NCI-H446 treated with DMSO at 0.1 percent for 48 hours (cell line): Measurements from ENCODE around the gene UXT.

ENCODE experiments used
- DNase-seq: peaks from one replicate; lab custom pipeline; 2025; lab: John Stamatoyannopoulos, UW

UXT gene

DNA sequence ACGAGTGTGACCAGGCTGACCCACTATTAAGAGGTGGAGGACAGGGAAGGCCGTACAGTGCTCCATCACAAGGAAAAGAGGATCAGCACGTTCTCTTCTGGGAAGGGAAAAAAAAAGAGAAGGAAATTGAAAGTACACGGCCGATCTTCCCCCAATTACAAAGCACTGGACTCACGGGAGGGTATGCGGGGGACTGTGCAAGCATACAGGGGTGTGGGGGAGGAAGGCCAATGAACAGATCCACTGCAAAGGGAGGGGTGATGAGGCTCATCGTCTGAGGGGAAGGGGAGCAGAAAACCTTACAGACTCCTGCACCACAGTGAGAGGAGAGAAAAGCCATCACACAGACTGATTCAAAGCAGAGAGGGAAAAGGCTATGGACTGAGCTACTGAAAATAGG, 9.7 kb downstream of the UXT start:
- DNase-seq = no peak

DNA sequence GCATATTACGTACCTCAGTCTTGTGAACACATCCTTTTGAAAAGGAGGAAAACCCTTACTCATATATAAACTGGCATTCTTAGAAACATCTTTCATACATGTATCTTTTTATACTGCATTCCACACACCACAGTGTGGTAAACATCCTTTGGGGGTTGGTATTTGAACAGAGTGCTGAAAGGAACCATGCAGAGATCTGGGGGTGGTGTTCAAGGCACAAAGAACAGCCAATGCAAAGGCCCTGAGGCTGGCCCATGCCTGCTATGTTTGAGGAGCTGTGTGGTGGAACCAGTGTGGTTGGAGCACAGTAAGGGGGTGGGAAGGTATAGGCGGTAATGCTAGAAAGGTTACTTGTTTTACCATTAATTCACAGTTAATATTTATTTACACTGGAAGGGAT, 10.6 kb downstream of the UXT start:
- DNase-seq = no peak

DNA sequence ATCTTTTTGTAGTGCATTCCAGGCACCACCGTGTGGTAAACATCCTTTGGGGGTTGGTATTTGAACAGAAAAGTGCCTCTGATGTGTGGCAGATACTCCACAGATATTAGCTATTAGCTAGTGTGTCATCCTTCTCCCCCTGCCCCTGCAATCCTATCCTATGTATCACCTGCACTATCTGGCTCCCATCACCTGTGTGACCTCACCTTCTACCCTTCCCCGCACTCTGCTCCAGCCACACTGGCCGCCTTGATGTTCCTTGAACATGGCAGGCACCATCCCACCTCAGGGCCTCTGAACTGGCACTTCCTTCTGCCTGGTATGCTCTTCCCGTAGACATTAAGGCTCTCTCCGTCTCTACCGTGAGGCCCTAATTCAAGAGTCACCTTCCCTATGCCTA, 12.3 kb downstream of the UXT start:
- DNase-seq = no peak

DNA sequence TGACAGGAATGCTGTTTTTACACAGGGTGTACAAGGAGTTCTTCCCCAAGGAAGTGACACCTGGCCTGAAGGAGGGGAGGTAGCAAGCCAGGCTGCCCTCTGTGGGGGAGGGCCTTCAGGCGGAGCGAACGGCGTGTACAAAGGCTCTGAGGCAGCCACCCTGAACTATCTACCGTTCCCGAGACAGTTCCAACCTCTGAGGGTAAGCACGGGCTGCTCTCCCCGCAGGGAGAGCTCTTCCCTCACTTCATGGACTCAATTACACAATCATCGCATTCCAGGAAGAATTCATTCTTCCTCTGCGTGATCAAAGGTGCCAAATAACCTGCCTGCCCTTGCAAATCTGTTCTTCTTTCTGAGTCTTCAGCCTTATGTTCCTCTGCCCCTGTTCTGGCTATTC, 13.4 kb downstream of the UXT start:
- DNase-seq = no peak

DNA sequence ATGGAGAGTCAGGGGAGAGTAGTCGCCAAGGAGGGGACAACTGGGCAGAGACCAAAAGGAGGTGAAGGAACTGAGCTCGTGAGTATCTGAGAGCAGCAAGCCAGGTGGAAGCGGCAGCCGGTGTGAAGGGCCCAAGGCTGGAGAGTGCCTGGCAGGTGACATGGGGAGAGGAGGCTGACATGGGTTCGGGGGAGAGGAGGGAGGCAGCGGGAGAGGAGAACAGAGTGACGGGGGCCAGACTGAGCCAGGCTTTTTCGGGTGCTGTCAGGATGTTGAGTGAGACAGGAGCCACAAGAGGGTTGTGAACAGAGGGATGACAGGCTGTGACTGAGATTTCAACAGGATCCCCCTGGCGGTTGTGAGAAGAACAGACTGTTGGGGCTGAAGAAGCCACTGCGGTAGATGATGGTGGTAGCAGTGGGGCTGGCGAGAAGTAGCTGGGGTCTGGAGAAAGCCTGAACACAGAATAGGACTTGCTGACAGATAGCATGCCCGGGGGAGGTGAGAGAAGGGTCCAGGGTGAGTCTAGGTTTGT, 14.4 kb downstream of the UXT start:
- DNase-seq = no peak

DNA sequence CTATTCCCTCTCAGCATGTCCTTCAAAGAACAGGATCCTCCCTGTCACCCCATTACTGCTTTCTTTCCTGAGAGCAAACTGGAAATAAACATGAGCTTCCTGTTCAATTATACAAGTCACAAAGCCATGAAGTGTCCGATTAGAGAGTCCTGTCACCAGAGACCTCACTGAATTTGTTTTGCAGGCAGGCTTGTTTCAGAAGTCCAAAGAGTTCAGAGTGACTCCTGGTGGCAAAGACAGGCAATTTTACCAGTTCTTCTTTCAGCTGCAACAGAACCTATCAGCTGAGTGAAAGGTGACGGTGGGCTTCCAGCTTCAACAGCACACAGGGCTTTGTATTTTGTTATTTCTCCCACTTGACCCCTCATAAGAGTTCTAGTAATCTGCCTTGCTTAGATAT, 15.1 kb downstream of the UXT start:
- DNase-seq = no peak

DNA sequence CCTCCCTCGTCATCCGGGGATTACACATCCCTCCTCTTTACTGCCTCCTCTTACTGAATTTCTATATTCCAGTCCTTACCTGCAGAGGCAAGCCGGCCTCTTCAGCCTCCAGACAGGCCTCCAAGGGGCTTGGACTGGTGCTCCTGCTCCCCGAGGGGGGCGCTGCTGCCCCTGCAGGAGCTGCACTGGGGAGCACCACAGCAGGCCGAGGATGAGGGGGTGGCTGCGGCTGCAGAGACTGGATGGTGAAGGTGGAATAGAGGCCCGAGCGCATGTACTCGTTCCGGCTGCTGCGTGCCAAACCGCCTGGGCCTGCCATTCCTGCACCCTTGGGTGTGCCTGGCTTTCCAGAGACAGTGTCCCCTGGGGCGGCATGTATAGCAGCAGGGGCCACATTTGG, 20.2 kb downstream of the UXT start:
- no peak for DNase-seq

DNA sequence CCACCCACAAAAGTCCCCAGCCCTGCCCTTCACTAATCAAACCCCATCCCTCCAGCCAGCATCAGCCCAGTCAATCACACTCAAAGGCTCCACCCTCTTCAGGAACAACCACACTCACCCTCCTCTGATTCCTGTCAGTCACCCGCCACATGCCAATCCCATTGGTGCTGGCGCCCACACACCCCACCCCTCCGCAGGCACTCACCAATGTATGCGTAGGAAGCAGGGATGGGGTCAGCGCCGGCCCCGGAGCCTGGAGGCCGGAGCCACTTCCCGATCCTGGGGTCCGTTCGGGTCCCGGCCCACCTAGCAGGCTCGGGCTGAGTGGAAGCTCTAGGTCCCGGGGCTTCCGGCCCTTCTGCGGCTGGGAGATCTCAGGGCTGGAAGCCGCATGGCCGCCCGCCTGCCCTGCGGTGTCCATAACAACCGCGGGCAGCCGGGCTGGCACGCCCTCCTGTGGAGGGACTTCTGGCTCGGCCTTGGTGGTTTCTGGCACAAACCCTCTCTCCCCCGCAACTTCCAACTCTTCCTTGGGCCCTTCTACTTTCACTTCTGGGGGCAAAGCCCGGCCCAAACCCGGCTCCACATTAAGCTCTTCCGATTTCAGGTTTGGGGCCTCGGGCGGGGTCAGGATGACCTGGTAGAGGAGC, 21.3 kb downstream of the UXT start:
- DNase-seq = no peak

DNA sequence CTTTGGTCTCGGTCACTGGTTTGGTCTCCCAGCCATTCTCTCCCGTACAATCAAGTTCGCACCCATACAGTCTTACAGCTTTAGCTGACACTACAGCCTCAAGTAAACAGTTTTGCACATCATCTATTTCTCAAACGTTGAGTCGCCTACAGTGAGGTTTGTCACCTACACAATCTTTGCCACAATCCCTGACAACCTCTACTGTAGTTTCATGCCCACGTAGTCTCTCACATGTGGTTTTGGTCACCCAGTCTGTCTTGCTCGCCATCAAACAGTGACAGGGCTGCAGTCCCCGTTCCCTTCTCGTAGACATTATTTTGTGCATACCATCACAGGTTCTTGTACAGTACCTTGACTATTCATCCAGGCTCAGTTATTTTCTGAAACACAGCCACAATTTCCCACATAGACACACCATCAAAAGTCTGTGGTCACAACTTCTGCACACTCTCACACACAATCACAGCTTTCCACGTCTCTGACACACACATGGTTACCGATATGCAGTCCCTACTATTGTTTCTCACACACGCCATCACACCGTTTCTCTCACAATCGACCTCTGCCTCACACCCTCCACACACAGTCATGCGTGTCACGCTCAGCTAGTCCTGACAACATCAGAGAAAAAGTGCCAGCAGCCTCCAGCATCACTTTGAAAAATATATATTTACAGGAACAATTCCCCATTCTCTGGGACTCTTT, 24.0 kb downstream of the UXT start:
- no peak for DNase-seq

DNA sequence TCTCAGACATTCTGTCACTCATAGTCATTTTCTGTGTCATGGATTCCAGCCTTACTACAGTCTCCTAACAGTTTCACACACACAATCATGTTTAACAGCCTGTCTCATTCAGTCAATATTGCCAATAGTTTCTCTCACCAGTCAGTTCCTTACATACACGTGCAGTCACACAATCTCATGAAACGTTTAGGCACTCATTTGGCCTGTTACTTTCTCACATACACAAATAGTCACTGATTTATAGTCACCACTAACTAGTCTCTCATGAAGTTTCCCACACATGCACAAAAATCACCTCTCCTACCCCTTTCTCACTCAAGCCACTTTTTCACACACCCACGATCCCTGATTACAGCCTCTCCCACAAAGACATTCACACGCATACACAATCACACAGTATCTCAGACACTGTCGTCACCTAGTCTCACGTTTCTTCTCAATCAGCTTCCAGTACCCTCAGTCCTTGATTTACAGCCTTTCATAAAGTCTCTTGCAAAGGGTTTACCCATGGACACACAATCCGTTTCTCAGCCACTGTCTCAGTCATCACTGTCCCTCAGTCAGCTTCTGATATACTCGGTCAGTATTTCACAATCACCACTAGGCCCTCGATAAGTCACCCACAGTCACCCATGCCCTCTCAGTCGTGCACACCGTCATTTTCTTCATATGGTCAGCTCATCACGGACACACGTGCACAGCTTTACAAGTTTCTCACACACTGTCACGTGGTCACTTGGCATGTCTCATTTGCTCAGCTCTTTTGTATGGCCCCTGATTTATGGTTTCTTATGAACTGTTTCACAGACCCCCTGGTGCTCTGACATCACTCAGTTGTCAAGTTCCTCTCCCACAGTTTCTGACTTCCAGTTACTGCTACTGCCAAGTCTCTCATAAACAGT, 25.0 kb downstream of the UXT start:
- DNase-seq = no peak

DNA sequence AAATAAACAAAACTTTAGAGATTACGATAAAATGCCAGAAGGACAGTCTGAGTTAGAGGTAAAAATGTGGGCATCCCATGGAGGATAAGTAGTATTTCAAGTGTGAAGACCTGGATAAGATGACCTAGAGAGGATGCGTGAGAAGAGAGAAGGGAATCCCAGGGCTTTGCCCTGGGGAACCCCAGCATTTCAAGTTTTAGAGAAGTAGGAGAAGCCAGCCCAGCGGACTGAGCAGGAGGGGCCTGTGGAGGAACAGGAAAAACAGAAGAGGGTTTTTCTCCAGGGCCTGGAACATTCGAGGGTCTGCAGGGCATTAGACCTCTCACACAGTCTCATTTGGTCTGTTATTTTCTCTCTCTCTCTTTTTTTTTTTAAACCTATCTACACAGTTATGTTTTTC, 26.3 kb downstream of the UXT start:
- no peak for DNase-seq

DNA sequence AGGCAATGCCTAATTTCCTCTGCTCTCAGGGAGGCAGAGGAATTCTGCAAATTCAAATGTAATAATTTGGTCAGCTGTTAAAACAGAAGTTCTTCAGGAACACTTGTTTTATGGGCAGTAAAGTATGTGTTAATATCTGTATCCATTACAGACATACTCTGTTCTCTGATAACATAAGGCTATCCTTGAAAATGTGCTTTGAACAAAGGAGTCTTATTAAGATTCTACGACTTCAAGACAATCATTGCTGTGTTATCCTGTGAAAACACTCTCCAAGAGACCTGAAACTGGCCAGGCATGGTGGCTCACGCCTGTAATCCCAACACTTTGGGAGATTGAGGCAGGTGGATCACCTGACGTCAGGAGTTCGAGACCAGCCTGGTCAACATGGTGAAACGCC, 27.3 kb downstream of the UXT start:
- DNase-seq = no peak

DNA sequence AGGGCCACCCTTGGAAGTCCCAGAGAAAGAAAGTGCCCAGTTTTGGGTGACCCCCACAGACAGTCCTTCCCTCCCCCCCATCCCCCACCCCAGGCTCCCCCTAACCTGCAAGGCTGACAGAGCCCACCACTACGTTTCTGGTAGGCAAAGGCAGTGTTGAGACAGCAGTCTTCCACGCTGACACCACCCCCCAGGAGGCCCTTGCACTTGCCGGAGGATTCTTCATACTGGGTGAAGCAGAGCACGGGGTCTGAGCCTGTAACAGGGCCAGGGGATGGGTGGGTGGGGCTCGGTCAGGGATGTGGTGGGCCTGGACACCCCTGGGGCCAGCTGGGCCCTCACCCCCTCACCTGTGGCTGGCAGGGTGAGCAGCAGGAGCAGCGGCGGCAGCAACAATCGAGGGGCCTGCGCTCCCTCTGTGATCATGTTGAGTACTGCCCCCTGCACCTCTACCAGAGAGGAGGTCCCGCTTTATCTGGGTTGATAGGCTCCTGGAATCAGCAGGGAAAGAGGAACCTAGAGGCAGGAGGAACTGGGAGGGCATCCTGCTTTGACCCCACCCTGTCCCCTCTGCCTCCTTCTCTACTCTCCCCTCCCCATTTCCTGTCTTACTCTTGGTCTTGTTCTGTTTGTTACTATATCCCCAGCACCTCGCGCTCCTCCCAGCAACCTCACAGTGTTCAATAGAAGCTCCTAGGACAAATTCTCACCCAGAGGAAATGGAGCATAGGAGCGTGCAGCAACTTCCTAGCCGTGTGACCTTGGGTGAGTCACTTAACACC, 29.4 kb downstream of the UXT start, which contains the start of gene CFP:
Gene CFP (minus strand): TSS at position 512 of the 782 bp plus-strand sequence. CDS start 86 bp downstream, at position 426.
- DNase-seq = no peak

DNA sequence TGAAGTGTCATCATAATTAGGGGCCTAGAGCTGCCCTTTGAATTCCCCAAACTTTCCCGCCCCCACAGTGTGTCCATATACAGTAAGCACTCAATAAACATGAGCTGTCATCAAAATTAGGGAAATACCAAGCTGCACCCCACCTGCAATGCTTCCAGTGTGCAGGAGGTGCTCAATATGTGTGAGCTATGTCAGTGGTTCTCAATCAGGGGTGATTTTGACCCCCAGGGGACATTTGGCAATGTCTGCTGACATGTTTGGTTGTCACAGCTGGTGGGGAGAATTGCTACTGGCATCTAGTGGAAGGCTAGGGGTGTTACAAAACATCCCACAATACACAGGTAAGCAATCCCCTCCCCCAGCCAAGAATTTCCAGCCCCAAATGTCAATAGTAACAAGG, 30.0 kb downstream of the UXT start:
- no peak for DNase-seq

DNA sequence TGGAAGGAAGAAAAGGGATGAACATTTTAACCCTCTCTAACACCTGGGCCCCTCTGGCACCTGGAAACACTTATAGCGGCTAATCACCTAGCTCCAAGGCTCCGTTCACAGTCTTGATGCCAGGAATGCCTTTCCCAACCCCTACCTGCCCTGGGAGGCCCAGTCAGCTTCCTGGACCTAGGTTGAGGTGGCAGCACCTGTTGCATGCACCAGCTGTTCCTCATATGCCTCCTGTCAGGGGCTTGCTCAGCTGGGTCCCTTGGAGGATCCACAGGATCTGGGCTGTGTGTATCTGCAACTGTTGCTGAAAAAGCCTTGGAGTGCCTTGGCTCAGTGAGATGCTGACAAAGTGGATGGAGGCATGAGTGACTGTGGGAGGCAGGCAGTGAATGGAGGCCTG, 33.6 kb downstream of the UXT start:
- no peak for DNase-seq

DNA sequence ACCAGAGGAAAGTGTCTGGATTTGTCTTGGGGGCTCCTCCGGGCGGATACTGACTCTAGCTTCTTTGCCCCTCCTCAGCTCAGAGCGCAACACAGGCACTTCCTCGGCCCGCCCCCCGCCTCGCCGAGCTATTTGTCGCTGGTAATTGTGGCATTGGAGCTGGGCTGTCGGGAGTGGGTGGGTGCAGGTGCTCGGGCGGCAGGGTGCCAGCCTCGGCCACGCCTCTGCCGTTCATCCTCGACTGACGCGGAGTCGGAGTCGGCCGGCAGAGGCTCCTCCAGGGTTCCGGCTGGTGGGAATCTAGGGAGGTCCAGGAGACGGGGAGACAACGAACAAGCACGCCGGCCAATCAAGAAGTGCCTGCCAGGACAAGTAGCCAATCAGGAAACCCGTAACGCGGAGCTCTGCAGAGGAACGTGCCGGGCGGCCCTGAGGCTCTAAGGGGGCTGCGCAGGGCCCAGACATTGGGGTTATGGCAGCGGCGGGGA, 35.4 kb downstream of the UXT start:
- DNase-seq = peak; percentile 73

DNA sequence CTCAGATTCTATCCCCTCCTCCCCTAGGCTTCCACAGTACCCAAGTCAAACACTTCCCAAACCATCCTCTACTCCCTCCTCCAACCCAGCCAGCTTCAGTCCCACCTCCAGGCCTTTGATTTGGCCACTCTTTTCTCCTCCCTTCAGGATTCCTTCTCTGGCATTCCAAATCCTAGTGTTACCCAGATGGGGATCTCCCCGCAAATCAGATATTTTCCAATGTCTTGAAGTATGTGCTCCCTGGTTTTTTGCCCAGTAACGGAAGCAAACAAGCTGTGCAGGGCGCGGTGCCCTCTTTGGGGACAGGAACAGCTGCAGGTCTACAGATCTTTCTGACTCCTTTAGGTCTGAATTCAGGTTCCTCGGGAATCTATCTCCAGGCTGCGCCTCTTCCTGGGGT, 37.1 kb downstream of the UXT start:
- DNase-seq = no peak

DNA sequence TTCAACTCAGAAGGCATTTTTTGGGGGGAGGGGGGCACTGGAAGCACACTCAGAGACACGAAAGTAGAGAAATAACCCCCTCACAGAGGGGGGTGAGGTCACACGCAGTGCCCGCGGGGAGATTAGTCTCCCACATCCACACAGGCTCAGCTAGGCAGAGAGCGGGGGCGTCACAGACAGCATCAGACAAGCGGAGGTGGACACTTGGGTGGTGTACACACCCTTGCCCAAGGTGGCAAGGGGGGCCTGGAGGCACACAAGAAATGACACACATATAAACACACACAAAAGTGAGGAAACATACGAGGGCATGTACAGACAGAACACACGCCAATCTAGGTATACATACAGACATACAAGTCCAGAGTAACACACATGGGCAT, 38.7 kb downstream of the UXT start:
- no peak for DNase-seq

DNA sequence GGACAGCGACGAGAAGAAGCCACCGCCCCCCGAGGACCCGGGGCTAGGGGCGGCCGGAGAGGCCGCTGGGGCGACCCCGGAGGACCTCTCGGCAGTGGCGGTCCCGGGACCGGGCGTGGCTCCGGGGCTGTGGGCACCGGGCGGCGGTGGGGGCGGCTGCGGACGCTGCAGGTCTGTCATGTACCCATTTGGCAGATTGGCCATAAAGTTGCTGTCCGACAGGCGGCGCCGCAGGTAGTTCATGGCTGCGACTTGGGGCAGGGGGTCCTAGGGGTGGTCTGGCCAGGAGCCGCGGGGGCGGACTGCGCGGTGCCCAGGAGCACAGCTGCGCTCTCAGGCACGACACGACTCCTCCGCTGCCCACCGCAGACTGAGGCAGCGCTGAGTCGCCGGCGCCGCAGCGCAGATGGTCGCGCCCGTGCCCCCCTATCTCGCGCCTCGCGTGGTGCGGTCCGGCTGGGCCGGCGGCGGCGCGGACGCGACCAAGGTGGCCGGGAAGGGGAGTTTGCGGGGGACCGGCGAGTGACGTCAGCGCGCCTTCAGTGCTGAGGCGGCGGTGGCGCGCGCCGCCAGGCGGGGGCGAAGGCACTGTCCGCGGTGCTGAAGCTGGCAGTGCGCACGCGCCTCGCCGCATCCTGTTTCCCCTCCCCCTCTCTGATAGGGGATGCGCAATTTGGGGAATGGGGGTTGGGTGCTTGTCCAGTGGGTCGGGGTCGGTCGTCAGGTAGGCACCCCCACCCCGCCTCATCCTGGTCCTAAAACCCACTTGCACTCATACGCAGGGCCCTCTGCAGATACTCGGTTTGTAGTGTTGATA, 39.3 kb downstream of the UXT start, which contains the start of gene SYN1:
Gene SYN1 (minus strand): TSS at position 372 of the 817 bp plus-strand sequence. CDS start 129 bp downstream, at position 243.
- peak; percentile 52 for DNase-seq

DNA sequence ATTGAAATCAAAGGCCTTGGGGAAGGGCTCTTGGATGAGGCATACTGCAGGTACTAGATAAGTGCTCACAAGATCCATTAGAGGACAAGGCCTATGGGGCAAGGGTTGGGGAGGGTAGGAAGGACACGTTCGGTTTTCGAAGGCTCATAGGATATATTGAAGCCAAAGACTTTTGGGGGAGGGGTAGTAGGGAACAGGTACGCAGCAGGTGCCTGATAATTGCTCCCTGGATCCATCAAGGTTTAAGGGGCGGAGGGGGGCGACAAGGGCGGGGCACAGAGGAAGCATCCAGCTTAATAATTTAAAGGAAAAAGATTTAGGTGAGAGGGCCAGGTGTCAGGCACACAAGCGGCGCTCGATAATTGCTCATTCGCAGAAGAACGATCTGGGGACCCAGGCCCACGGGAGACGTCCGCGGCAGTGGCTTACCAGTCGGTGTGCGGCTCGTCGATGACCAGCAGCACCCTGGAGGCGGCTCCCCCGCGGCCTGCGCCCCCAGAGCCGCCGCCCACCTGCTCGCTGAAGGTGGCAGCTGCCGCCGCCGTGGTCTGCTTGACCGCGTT, 40.0 kb downstream of the UXT start:
- no peak for DNase-seq
